ENCODE measurements around the gene MYL12A.
A peak's percentile ranks its signal among the peaks of the same experiment; 100 is the strongest.
"Not testable (repeated sequence)": the region's sequence is repeated elsewhere in the genome, so short reads cannot be mapped to it uniquely, and the experiment has no call there.

MYL12A gene

DNA sequence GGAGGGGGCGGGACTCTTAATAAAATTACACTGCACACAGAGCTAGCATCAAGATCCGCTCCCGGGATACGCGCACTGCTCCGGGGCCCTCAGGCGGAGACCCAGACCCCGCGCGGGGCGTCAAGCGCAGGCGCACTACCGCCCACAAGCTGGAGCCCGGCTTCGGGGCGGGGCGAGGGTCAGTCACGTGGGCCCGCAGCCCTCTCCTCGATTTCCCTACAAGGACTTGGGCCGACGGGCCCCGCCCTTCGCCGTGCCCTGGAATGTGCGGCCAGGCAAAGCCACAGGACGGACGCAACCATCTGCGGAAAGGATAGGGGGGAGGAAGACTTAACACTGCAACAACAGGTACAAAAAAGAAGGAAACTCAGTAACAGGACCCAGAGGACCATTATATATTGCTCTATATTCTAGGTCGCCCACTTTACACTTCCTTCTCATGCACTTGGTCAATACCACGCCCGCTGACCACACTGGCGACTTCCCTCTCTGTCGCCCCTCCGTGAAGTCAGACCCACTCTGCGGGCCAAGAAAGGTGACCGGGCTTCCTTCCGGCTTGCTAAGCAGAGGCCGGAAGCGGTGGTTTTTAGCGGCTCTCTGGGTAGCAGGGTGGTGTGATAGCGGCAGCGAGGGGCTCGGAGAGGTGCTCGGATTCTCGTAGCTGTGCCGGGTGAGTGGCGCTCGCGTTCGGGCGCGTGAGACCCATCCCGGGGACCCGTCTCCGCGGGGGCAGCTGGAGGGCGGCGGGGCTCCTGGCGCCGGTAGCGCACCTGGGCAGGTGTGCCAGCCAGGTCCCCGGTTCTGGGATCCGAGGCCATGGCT, at the start of gene MYL12A:
Gene MYL12A (plus strand): TSS at position 562 of the 822 bp plus-strand sequence. CDS start 5,447 bp downstream, outside the sequence.
- intact Hi-C loops (cut with DNase I) = loop anchor here (5.0 to 10.0 kb wide), 2 partner anchors 233 to 315 kb away; partner anchors contain the start of gene LPIN2
- DNase-seq = peak; percentile 88 to 97 (median 93)

DNA sequence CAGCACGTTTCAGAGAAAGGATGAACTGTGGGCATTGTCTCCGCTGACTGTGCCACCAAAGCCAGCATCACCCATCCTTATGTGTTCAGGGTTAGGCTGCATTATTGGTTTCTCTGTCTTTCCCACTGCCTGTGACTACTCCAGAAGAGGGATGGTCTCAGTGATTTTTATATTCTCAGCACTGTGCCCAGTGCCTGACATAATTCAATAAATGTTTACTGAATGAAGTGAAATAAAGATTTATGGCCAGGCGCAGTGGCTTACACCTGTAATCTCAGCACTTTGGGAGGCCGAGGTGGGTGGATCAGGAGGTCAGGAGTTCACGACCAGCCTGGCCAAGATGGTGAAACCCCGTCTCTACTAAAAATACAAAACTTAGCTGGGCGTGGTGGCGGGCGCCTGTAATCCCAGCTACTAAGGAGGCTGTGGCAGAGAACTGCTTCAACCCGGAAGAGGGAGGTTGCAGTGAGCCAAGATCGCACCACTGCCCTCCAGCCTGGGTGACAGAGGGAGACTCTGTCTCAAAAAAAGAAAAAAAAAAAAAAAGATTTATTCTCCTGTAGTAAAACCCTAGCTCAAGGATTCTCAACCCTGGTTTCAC, 49.2 kb upstream of the MYL12A start:
- intact Hi-C loops (cut with DNase I); DNase-seq: not testable (repeated sequence)

DNA sequence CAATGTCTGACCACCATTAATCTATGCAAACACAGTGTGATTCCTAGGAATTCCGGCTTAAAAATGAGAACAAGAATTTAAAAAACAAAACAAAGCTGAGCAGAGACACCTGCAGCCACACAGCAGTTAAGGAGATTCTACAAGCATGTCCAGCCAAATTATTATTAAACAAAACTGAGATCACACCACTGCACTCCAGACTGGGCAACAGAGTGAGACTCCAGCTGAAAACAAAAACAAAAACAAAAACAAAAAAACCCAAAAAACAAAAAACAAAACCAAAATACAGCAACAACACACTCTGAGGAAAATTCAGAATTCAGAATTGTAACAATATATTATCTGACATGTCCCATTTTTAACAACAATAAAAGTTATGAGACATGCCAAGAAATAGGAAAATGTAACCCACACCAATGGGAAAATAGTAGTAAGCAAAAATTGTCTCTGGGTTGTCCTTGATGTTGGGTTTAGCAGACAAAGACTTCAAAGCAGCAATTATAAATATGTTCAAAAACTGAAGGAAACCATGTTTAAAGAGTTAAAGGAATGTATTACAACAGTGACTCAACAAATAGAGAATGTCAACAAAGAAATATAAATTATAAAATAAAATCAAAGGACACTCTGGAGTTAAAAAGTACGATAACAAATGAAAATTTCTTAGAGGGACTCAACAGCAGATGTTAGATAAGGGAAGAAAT, 47.5 kb upstream of the MYL12A start:
- intact Hi-C loops (cut with DNase I) = no loop called here
- no peak for DNase-seq

DNA sequence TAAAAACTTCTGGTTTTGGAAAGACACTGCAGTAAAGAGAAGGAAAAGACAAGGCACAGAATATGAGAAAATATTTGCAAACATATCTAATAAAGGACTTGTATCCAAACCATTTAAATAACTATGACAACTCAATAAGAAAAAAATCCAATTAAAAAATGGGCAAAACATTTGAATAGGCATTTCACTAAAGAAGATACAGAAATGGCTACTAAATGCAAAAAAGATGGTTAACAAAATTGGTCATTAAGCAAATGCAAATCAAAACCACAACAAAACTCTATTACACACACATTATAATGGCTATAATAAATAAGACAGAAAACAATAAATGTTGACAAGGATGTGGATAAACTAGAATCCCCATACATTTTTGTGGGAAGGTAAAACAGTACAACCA, 42.4 kb upstream of the MYL12A start:
- DNase-seq = no peak
- intact Hi-C loops (cut with DNase I) = no loop called here

DNA sequence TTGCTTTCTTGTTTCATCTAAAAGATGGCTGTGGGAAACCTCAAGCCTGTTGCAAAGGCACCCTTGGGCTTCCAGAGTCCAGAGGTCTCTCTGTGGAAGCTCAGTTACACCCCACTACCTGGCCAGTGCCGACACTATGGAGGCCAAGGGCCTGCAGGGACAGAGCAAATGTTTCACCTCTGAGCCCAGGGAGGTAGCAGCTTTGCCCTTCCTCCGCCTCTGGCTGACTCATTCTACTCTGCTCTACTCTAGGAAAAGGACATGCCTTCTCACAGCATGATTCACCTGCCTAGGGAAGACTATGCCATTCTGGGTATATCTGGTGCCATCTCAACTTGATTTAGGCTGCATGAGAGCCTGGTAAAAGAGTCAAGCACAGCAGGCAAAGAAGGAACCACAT, 40.0 kb upstream of the MYL12A start:
- DNase-seq = peak in 21 of 42 donors; percentile 8 to 63 (median 26)
- intact Hi-C loops (cut with DNase I) = no loop called here

DNA sequence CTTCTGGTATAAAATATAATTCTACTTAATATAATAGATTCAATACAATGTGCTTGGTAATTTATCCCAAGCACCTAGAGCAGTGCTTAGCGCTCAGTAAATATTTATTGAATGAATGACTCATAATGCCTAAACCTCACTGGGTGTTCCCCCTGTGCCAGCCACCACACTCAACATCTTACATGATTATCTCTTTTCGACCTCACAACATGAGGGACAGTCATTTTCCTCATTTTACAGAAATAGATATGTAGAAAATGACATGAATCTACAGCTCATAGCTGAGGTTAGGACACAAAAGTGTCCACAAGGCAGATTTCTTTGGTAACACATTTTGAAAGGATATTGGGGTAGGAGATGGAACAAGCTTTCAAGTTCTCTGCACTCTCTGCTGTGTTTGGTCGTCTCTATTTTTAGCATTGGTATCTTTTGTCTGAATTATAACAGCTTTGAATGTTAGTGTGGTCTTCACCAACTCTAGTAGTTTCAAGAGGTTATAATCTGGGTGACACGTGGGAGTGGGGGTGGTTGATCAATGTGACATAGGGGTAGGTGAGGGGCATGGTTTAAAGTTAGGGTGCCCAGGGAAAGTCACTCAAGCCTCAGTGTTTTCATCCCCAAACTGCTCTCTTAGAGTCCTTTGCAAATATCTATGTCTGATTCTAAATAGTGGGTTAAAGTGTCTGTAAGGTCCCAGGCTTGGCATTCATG, 37.6 kb upstream of the MYL12A start:
- intact Hi-C loops (cut with DNase I) = no loop called here
- no peak for DNase-seq

DNA sequence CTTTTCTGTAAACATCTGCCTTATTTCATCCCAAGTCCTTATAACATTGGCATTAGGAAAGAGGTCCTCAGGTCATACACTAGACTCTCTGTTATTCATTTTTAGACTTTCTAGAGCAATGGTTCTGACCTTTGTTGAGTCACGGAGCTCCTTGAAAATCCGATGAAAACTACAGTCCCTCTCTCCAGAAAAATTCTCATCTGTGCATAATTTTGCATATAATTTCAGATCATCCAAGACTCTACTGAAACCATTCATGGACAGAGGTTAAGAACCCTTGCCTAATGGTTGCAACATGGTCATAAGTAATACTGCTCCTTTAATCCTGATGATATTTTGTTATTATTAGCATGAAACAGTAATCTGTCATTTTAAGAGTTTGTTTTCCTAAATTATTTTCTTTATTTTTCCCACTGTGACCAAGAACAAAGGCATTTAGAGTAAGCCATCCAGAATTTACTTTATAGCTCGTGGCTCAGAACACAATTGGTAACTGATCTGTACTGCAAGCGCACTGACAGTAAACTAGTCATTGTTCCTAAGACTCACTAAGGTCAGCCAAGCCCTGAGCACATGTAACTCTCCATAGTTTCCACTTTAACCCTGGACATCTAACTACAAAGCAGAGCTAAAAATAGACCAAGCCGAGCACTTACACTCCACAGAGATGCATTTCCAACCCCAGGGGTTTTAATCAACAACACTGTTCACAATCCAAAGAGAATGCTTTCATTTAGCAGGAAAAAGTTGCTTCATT, 36.2 kb upstream of the MYL12A start:
- DNase-seq = no peak
- intact Hi-C loops (cut with DNase I) = no loop called here

DNA sequence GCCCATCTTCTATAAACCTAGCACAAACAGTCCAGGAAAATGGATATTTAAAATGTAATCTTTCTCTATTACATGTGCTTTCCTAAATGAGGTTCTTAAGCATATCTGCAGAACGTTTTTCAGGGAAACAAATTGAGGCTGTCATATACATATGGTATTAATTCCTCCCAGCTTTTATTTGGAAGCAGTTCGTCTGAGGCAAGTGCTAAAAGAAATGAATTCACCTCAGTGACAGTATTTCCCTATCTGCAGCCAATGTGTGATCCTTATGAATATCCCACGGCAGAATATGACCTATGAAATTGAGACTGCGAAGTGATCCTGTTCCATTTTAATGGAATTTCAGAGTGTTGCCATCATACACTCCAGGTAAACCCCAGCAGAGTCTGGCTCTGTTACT, 34.9 kb upstream of the MYL12A start:
- intact Hi-C loops (cut with DNase I) = no loop called here
- DNase-seq = no peak

DNA sequence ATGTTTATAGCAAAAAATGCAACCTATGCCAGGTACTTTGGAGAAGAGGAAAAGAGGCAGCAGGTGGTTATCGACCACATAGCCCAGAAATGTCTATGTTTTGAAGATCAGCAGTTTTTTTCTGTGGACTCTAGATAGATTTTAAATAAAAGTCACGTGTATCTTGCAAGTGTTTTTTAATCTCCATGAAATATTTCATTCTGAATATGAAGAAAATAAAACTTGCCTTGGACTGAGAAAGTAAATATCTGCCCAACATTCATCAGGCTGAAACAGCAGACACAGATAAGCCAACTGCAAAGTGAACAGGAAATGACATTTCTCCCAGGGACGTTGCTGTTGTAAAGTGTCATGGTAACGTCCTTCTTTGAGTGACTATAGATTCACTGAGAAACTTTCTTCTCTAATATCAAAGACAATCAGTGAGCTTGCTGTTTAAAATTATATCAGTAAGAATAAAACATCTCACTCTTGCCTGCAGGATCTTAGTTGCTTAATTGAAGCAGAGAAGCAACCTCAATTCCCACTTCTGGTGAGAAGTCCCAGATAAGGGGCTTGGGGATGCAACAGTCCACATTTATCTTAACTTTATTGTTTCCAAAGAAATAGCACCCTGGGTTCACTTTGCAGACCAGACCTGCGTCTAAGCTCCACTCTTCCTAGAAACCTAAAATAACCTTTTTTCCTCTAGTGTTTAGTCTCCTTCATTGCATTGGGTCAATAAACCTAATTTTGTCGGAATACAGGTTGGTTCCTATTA, 34.1 kb upstream of the MYL12A start:
- DNase-seq = no peak
- intact Hi-C loops (cut with DNase I) = no loop called here

DNA sequence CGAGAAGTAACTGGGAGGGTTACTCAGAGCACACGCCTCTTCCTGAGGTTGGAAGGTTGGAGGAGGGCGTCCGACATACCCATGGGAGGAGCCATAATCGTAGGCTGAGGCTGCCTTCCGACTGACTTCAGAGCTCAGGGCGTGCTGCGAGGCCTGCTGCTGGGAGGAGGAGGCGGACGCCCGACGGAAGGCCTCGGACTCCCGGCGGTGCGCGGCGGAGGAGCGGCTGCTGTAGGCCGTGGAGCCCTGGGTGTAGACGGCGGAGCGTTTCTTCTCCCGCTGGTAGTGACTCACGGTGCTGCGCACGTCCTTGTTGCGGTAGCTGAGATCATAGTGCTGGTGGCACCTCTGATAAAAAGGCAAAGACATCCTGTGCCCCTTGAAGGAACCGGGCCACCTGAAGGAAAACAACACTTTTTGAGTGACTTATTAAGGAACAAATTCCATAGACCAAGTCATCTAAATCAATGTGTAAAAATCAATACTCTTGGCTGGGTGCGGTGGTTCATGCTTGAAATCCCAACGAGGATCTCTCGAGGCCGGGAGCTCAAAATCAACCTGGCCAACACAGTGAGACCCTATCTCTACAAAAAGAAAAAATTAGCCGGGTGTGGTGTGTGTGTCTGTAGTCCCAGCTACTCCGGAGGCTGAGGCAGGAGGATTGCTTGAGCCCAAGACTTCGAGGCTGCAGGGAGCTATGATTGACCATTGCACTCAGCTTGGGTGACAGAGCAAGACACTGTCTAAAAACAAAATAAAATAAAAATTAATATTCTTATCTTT, 32.6 kb upstream of the MYL12A start:
- DNase-seq = no peak

DNA sequence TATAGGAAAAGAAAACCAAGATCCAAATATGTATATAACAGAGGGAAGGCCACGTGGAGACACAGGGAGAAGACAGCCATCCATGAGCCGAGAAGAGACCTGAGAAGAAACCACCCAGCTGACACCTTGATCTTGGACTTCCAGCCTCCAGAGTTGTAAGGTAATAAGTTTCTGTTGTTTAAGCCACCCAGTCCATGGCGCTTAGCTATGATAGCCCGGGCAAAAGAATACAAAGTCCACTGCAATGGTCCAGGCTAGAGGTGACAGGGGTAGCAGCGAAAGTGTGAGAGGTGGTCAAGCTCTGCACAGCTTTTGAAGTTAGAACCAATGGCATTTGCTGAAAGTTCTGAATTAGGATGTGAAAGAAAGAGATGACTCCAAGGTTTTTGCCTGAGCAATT, 30.6 kb upstream of the MYL12A start:
- intact Hi-C loops (cut with DNase I) = no loop called here
- no peak for DNase-seq

More for the DNA sequence above, 32.6 kb upstream of the MYL12A start:
- intact Hi-C loops (cut with DNase I) = no loop called here

DNA sequence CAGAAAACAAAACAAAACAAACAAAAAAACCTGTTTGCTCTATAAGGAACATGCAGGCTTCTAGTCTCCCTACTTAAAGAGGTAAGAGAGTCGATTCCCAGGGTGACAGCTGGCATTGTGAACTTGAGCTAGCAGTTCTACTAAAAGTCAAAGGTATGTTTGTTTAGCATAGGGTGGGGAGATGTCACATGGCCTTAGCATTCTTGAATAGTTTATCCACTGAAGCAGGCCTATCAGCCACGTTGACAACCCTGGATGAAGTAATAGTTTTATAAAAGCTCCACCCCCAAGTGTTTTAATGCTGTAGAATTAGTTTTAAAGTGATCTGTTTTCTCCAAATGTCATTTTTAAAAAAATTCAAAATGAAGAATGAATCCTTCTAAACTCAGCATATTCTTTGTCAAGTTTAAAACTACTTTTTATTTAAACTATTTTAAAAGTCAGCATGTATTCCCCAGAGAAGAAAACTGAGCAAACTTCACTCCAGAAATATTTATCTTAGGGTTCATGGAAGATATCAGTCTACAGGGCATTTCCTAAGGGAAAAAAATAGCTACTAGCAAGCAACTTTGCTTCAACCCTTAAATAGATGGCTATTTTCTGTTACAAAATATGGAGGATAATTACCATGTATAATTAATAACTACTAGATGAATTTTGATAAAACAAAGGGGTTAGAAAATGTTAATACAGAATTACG, 29.5 kb upstream of the MYL12A start:
- DNase-seq = no peak
- intact Hi-C loops (cut with DNase I) = no loop called here

DNA sequence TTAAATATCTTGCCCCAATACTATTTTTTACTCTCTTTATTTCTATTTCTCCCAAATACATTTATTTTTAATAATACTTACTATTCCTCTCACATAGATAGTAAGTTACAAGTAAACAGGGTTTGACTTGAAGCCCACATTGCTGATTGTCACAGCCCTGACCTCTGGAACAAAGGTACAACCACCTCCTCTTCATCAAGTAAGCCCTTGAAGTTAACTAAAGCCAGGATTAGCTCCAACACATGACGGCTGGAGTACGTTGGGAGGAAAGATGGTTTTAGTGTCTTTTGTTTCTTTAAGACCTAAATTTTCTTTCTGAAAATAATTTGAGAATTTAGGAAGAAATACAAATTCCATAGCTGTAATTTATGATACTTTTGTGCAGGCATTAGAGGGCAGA, 28.8 kb upstream of the MYL12A start:
- intact Hi-C loops (cut with DNase I) = no loop called here
- peak in 1 of 42 donors; percentile 27 for DNase-seq

DNA sequence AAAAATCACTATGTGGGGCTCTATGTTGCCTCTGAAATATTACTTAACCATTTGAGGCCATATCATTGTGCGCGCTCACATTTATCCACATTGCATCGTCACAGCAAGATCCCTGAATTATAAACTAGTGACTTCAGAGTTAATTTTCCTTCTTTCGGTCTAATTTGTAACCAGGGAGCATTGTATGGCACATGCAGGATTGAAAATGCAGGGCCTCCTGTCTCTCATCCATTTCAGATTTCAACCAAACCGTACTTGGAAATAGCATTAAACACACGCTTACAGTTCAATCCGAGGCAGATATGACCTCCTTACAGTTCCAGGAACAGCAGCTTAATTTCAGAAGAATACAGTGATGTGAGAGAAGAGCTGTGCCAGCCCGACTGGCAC, 28.4 kb upstream of the MYL12A start:
- peak in 4 of 42 donors; percentile 7 to 26 (median 12) for DNase-seq
- intact Hi-C loops (cut with DNase I) = no loop called here

DNA sequence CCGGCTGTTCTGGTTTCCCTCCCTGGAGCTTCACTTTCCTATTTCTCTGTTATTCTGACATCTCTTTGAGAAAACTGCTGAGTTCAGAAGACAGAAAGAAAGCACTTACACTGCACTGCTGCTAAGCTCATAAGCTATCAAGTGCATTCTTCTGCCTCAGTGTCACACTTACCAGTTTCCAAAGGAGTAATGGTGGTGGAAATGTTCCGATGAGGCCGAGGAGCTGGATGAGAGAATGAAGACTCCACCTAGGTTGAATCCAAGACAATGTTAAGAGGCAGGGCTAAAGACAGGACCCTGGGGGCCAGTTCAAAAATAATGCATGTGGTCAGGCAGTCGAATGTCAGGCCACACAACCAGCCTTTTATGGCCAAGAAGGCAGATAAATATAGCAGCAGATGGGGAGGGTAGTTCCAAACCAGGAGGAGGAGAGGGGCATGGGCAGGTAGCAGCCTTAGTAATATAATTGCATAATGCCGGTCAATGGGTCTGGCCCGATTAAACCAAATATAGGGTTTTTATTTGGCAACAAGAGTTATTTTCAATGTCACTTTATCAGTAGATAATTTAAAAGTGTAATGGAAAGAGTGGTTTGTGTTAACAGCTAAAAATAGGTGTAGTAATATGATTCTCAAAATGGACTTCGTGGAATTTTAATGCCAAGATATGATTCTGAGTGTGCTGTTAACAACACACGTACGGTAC, 27.8 kb upstream of the MYL12A start, which contains the start of gene MYOM1:
Gene MYOM1 (minus strand): TSS at position 338 of the 705 bp plus-strand sequence. CDS start 4,745 bp downstream, outside the sequence.
- peak in 2 of 42 donors; percentile 13 to 37 for DNase-seq

DNA sequence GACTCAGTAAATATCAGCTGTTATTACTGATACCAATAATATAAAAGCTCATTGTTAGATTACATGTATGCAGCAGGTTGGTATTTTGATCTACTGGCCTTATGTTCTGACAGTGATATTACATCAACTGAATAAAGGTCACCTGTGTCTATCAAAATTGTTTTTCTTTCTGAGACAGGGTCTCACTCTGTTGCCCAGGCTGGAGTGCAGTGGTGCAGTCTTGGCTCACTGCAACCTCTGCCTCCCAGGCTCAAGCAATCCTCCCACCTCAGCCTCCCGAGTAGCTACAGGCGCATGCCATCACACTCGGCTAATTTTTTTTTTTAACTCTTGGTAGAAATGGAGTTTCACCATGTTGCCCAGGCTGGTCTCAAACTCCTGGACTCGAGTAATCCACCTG, 26.7 kb upstream of the MYL12A start:
- DNase-seq; intact Hi-C loops (cut with DNase I): not testable (repeated sequence)

More for the DNA sequence above, 27.8 kb upstream of the MYL12A start, which contains the start of gene MYOM1:
- intact Hi-C loops (cut with DNase I) = no loop called here
